Measurements from ENCODE around the gene C19orf12.

- TF ChIP-seq EZH2 (IDR thresholded peaks at IDR 0.05): no peak
- TF ChIP-seq POLR2AphosphoS5 (IDR thresholded peaks at IDR 0.05; ENCODE audit: borderline replicate concordance, low read depth, low read length): no peak
Measured at GRCh38 chr19:29702161-29702962, 12.7 kb downstream of the C19orf12 start.
